ENCODE results near the gene C3orf20.

C3orf20 gene

DNA sequence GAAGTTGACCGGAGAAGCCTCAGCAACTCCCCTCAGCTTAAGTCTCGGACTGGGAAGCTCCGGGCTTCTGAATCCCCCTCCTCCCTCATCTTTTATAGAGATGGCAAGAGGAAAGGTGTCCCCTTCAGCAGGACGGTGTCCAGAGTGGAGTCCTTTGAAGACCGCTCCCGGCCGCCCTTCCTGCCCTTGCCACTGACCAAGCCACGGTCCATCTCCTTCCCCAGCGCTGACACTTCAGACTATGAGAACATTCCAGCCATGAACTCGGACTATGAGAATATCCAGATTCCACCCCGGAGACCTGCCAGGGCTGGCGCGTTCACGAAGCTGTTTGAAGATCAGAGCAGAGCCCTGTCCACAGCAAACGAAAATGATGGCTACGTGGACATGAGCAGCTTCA, 146.2 kb downstream of the C3orf20 start:
- no peak overlapping the region for H3K27ac ChIP-seq (ENCODE audit: low read depth, low read length, poor library complexity, severe bottlenecking)
- no peaks in the 10 kb centered on the region for H3K79me2 ChIP-seq (ENCODE audit: insufficient read depth, low read length)
- no peaks in the 10 kb centered on the region for H3K36me3 ChIP-seq (ENCODE audit: insufficient read depth, low read length)
- H3K4me1 ChIP-seq (ENCODE audit: insufficient read depth, low read length, severe bottlenecking), result no peaks in the 10 kb centered on the region
- H3K4me2 ChIP-seq (ENCODE audit: low read length), result no peak overlapping the region
- no peaks in the 10 kb centered on the region for H3F3A ChIP-seq (ENCODE audit: insufficient read depth, low read length)
- H3K9me2 ChIP-seq (ENCODE audit: low read depth, low read length), result no peaks in the 10 kb centered on the region
- H3K9ac ChIP-seq (ENCODE audit: low read length), result no peak overlapping the region
- no peaks in the 10 kb centered on the region for H3K27me3 ChIP-seq (ENCODE audit: insufficient read depth, low read length)
- H3K4me3 ChIP-seq (ENCODE audit: low read depth, low read length, poor library complexity, severe bottlenecking), result no peak overlapping the region
- no peak for TF ChIP-seq EZH2 (IDR thresholded peaks at IDR 0.05; ENCODE audit: borderline replicate concordance, low read length)
- TF ChIP-seq, protein P1, sequence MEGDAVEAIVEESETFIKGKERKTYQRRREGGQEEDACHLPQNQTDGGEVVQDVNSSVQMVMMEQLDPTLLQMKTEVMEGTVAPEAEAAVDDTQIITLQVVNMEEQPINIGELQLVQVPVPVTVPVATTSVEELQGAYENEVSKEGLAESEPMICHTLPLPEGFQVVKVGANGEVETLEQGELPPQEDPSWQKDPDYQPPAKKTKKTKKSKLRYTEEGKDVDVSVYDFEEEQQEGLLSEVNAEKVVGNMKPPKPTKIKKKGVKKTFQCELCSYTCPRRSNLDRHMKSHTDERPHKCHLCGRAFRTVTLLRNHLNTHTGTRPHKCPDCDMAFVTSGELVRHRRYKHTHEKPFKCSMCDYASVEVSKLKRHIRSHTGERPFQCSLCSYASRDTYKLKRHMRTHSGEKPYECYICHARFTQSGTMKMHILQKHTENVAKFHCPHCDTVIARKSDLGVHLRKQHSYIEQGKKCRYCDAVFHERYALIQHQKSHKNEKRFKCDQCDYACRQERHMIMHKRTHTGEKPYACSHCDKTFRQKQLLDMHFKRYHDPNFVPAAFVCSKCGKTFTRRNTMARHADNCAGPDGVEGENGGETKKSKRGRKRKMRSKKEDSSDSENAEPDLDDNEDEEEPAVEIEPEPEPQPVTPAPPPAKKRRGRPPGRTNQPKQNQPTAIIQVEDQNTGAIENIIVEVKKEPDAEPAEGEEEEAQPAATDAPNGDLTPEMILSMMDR (IDR thresholded peaks at IDR 0.05; ENCODE audit: low read length), result no peak
- no peaks in the 10 kb centered on the region for H3K9me3 ChIP-seq (ENCODE audit: low read length)
- H2AFZ ChIP-seq (ENCODE audit: low read length), result no peak overlapping the region
- H4K20me1 ChIP-seq (ENCODE audit: insufficient read depth, low read length), result no peaks in the 10 kb centered on the region

DNA sequence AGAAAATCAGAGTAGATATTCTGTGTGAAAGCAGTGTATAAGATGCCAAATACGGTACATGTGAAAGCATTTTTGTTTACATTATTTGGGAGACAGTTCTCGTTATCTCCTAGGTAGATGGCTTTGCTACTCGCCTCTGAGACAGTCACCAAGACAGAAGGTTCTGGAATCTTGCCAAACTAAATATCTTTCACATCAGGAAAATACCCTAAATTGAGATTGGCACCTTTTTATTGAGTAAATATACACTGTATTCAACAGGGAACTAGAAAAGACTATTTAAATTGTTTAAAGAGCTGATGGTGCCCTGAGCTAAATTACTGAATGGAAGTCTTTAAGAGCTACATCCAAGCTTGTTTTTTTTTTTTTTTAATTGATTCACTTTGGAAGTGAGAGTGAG, 147.2 kb downstream of the C3orf20 start:
- H4K20me1 ChIP-seq (ENCODE audit: insufficient read depth, low read length), result no peaks in the 10 kb centered on the region
- no peak overlapping the region for H2AFZ ChIP-seq (ENCODE audit: low read length)
- no peaks in the 10 kb centered on the region for H3K79me2 ChIP-seq (ENCODE audit: insufficient read depth, low read length)
- no peaks in the 10 kb centered on the region for H3F3A ChIP-seq (ENCODE audit: insufficient read depth, low read length)
- no peaks in the 10 kb centered on the region for H3K9me3 ChIP-seq (ENCODE audit: low read length)
- no peaks in the 10 kb centered on the region for H3K9me2 ChIP-seq (ENCODE audit: low read depth, low read length)
- TF ChIP-seq, protein P1 (IDR thresholded peaks at IDR 0.05; ENCODE audit: low read length), result no peak
- TF ChIP-seq EZH2 (IDR thresholded peaks at IDR 0.05; ENCODE audit: borderline replicate concordance, low read length), result no peak
- H3K27me3 ChIP-seq (ENCODE audit: insufficient read depth, low read length), result no peaks in the 10 kb centered on the region
- H3K27ac ChIP-seq (ENCODE audit: low read depth, low read length, poor library complexity, severe bottlenecking), result no peak overlapping the region
- no peak overlapping the region for H3K4me3 ChIP-seq (ENCODE audit: low read depth, low read length, poor library complexity, severe bottlenecking)
- no peak overlapping the region for H3K4me2 ChIP-seq (ENCODE audit: low read length)
- H3K9ac ChIP-seq (ENCODE audit: low read length), result no peak overlapping the region
- H3K36me3 ChIP-seq (ENCODE audit: insufficient read depth, low read length), result no peaks in the 10 kb centered on the region
- no peaks in the 10 kb centered on the region for H3K4me1 ChIP-seq (ENCODE audit: insufficient read depth, low read length, severe bottlenecking)

Measured in OCI-LY1 (cell line).